H9 (cell line): ENCODE results near the gene DNAH8. TPM values are rescaled to one million over a fixed set of nuclear protein-coding genes. Genes with fewer than 3 reads are reported as not detected.

Experiments
- DNase-seq: peaks from one replicate; pipeline ENCODE4 v3.0.0-alpha.2; 2017
- H2AFZ ChIP-seq: one replicate; pipeline ENCODE4 v1.6.1; 2013; ENCODE audit warnings: mild to moderate bottlenecking, low read length, control low read depth, moderate library complexity
- H2AK5ac ChIP-seq: 2 replicates; pipeline ENCODE4 v1.6.1; 2013; ENCODE audit warnings: low read length, control low read depth, mixed read lengths; ENCODE audit not compliant: insufficient read length
- H2BK120ac ChIP-seq: one replicate; pipeline ENCODE4 v1.6.1; 2013; ENCODE audit warnings: low read depth, mild to moderate bottlenecking, low read length, control low read depth, inconsistent platforms; ENCODE audit not compliant: poor library complexity, severe bottlenecking
- H2BK12ac ChIP-seq: 2 replicates; pipeline ENCODE4 v1.6.1; 2013; ENCODE audit warnings: low read length, control low read depth, mixed read lengths, low read depth; ENCODE audit not compliant: insufficient read length
- H2BK15ac ChIP-seq: 2 replicates; pipeline ENCODE4 v1.6.1; 2013; ENCODE audit warnings: low read depth, low read length, control low read depth
- H2BK20ac ChIP-seq: one replicate; pipeline ENCODE4 v1.6.1; 2013; ENCODE audit warnings: low read depth, mild to moderate bottlenecking, low read length, control low read depth, inconsistent platforms; ENCODE audit not compliant: poor library complexity, severe bottlenecking
- H2BK5ac ChIP-seq: 2 replicates; pipeline ENCODE4 v1.6.1; 2013; ENCODE audit warnings: low read length, control low read depth, mixed read lengths; ENCODE audit not compliant: insufficient read length
- H3K14ac ChIP-seq: 2 replicates; pipeline ENCODE4 v1.6.1; 2013; ENCODE audit warnings: low read length, control low read depth; ENCODE audit not compliant: insufficient read depth
- H3K18ac ChIP-seq: 2 replicates; pipeline ENCODE4 v1.6.1; 2013; ENCODE audit warnings: low read depth, mild to moderate bottlenecking, mixed read lengths, low read length, control low read depth; ENCODE audit not compliant: insufficient read length
- H3K23ac ChIP-seq: 2 replicates; pipeline ENCODE4 v1.6.1; 2013; ENCODE audit warnings: low read length, control low read depth, mixed read lengths, low read depth; ENCODE audit not compliant: insufficient read length
- H3K23me2 ChIP-seq: 2 replicates; pipeline ENCODE4 v1.6.1; 2013; ENCODE audit warnings: low read depth, mild to moderate bottlenecking, mixed read lengths, low read length, control low read depth; ENCODE audit not compliant: insufficient read length, poor library complexity, severe bottlenecking
- H3K27ac ChIP-seq: 2 replicates; pipeline ENCODE4 v1.5.1; 2013; ENCODE audit warnings: low read length, control low read depth, mixed read lengths, low read depth; ENCODE audit not compliant: insufficient read length
- H3K27me3 ChIP-seq: 2 replicates; pipeline ENCODE4 v1.6.1; 2013; ENCODE audit warnings: low read length, control low read depth, inconsistent platforms; ENCODE audit not compliant: insufficient read depth
- H3K4ac ChIP-seq: 2 replicates; pipeline ENCODE4 v1.6.1; 2013; ENCODE audit warnings: low read depth, mild to moderate bottlenecking, control low read depth, inconsistent platforms, low read length, moderate library complexity
- H3K4me1 ChIP-seq: 2 replicates; pipeline ENCODE4 v1.6.1; 2013; ENCODE audit warnings: low read length, control low read depth, inconsistent platforms; ENCODE audit not compliant: insufficient read depth
- H3K4me2 ChIP-seq: 2 replicates; pipeline ENCODE4 v1.6.1; 2013; ENCODE audit warnings: low read length, control low read depth, mixed read lengths; ENCODE audit not compliant: insufficient read length, insufficient read depth
- H3K56ac ChIP-seq: 2 replicates; pipeline ENCODE4 v1.6.1; 2013; ENCODE audit warnings: low read depth, mild to moderate bottlenecking, mixed read lengths, low read length, control low read depth; ENCODE audit not compliant: insufficient read length
- H3K79me1 ChIP-seq: 2 replicates; pipeline ENCODE4 v1.6.1; 2013; ENCODE audit warnings: low read depth, mild to moderate bottlenecking, moderate library complexity, low read length, control low read depth, inconsistent platforms; ENCODE audit not compliant: insufficient read depth, poor library complexity, severe bottlenecking
- H3K79me2 ChIP-seq: 2 replicates; pipeline ENCODE4 v1.6.1; 2013; ENCODE audit warnings: low read length, control low read depth, inconsistent platforms; ENCODE audit not compliant: insufficient read depth
- H3K9ac ChIP-seq: 2 replicates; pipeline ENCODE4 v1.6.1; 2013; ENCODE audit warnings: low read length, control low read depth, mixed read lengths; ENCODE audit not compliant: insufficient read length; ENCODE audit errors: extremely low read depth
- H3K9me3 ChIP-seq: one replicate; pipeline ENCODE4 v1.6.1; 2013; ENCODE audit warnings: low read depth, low read length, inconsistent platforms; ENCODE audit not compliant: control insufficient read depth
- H3T11ph ChIP-seq: one replicate; pipeline ENCODE4 v1.6.1; 2013; ENCODE audit warnings: mild to moderate bottlenecking, low read length, control low read depth, inconsistent platforms
- H4K20me1 ChIP-seq: one replicate; pipeline ENCODE4 v1.6.1; 2013; ENCODE audit not compliant: control insufficient read depth, insufficient read length, insufficient read depth
- H4K5ac ChIP-seq: 2 replicates; pipeline ENCODE4 v1.6.1; 2013; ENCODE audit warnings: low read depth, mild to moderate bottlenecking, mixed read lengths, low read length, control low read depth; ENCODE audit not compliant: insufficient read length
- H4K8ac ChIP-seq: replicated peaks from 2 replicates; pipeline ENCODE4 v1.6.1; 2013; ENCODE audit warnings: low read length, control low read depth, mixed read lengths, low read depth; ENCODE audit not compliant: insufficient read length
- H4K91ac ChIP-seq: 2 replicates; pipeline ENCODE4 v1.6.1; 2013; ENCODE audit warnings: low read depth, mild to moderate bottlenecking, moderate library complexity, mixed read lengths, low read length, control low read depth; ENCODE audit not compliant: insufficient read length
- H3K27ac Mint-ChIP-seq, 3 experiments: 2 replicates in 2 of 3; 3 replicates in 1 of 3; pipeline ENCODE4 v1.8.0; 2020 to 2021; ENCODE audit warnings: mixed read lengths in 3 of 3, mild to moderate bottlenecking in 1 of 3, moderate library complexity in 1 of 3
- H3K27me3 Mint-ChIP-seq: 2 replicates; pipeline ENCODE4 v1.8.0; 2021; ENCODE audit warnings: low read depth, mild to moderate bottlenecking, moderate library complexity, mixed read lengths
- H3K36me3 Mint-ChIP-seq, 3 experiments: 2 replicates in 2 of 3; 3 replicates in 1 of 3; pipeline ENCODE4 v1.8.0; 2020 to 2021; ENCODE audit warnings: low read depth in 3 of 3, mixed read lengths in 3 of 3; ENCODE audit not compliant: insufficient read depth in 1 of 3
- H3K4me1 Mint-ChIP-seq, 2 experiments: 2 replicates each; pipeline ENCODE4 v1.8.0; 2020; ENCODE audit warnings: mixed read lengths in 2 of 2
- H3K4me3 Mint-ChIP-seq, 2 experiments: 2 replicates in 1 of 2; 3 replicates in 1 of 2; pipeline ENCODE4 v1.8.0; 2020 to 2021; ENCODE audit warnings: mild to moderate bottlenecking in 2 of 2, mixed read lengths in 2 of 2, moderate library complexity in 1 of 2
- H3K9me3 Mint-ChIP-seq, 2 experiments: 2 replicates in 1 of 2; 3 replicates in 1 of 2; pipeline ENCODE4 v1.8.0; 2020; ENCODE audit warnings: mild to moderate bottlenecking in 2 of 2, mixed read lengths in 2 of 2, moderate library complexity in 1 of 2
- CTCF ChIP-seq: fragments of 200-600 bp; sonication (generic); conservative IDR thresholded peaks from 3 replicates; pipeline ENCODE4 v1.8.0; 2021; ENCODE audit warnings: antibody characterized with exemption, mild to moderate bottlenecking
- WGBS: extraction: QIAGEN DNeasy Blood & Tissue Kit; methylation state at CpG from one replicate; pipeline ENCODE4 v1.1.7; 2013; ENCODE audit warnings: missing lambda C conversion rate, low lambda C conversion rate, mixed read lengths; ENCODE audit not compliant: insufficient read length; ENCODE audit errors: extremely low coverage; 5-methylcytosine and 5-hydroxymethylcytosine counted together
- total RNA-seq: library from RNA; stranded (reverse); gene quantifications from 2 replicates; pipeline ENCODE4 v1.2.1, GENCODE V29; 2021

DNAH8 gene
- total RNA-seq, 1 experiment from 2014 or later, result not detected

GRCh38 chr6:38736951-38737350 lies 21.8 kb downstream of the DNAH8 start:
- Histone ChIP-seq H3K9ac (no peak overlapping the region), H2BK15ac (no peak overlapping the region), H2AFZ (no peak overlapping the region), H3K18ac (no peak overlapping the region), H3K9me3 (no peaks in the 10 kb centered on the region), H4K8ac (no peak overlapping the region), H3K4me2 (no peak overlapping the region), H3K4me1 (no peaks in the 10 kb centered on the region), H3K27me3 (no peaks in the 10 kb centered on the region), H3K27ac (no peak overlapping the region), H2BK12ac (no peak overlapping the region), H3K56ac (no peak overlapping the region), H3T11ph (no peak overlapping the region), H4K20me1 (no peaks in the 10 kb centered on the region), H3K79me2 (no peaks in the 10 kb centered on the region), H2BK20ac (no peak overlapping the region), H2AK5ac (no peak overlapping the region), H2BK5ac (no peak overlapping the region), H2BK120ac (no peak overlapping the region), H3K23me2 (no peaks in the 10 kb centered on the region), H3K23ac (no peak overlapping the region), H3K14ac (no peak overlapping the region), H3K4ac (no peak overlapping the region), H4K91ac (no peak overlapping the region), H3K79me1 (no peaks in the 10 kb centered on the region), H4K5ac (no peak overlapping the region)
- H3K27ac Mint-ChIP-seq, result no peak overlapping the region
- H3K9me3 Mint-ChIP-seq, result peaks cover 3 to 8% of the 10 kb centered on the region in 2 experiments; a peak in 4 of 5 replicates
- 0 out of 4 replicates have a peak, but pooled peaks cover 0 to 3% of the 10 kb centered on the region in 2 experiments for H3K4me1 Mint-ChIP-seq
- H3K36me3 Mint-ChIP-seq, result peaks cover 0 to 9% (median 1%) of the 10 kb centered on the region in 3 experiments; a peak in 3 of 7 replicates
- no CpG with 5 or more reads among the region's 3 CpGs for WGBS
- H3K4me3 Mint-ChIP-seq, result no peak overlapping the region
- TF ChIP-seq CTCF, result no peak
- DNase-seq, result no peak
- H3K27me3 Mint-ChIP-seq, result peaks cover 8% of the 10 kb centered on the region; the same call in 1 of the 2 replicates
